AG04449 (cell line): Measurements from ENCODE around the gene FRRS1.

ENCODE experiments used
- CTCF ChIA-PET: fragments of 350-600 bp; formaldehyde crosslinking; extraction: SDS; loops from one replicate; lab custom pipeline; 2021; ENCODE audit warnings: antibody characterized with exemption; lab: Yijun Ruan, JAX
- POLR2A ChIA-PET: fragments of 400-600, 350-600 bp; formaldehyde crosslinking; extraction: SDS; loops from one replicate; lab custom pipeline; 2020; ENCODE audit warnings: antibody characterized with exemption, inconsistent platforms; lab: Yijun Ruan, JAX
- DNase-seq: peaks from one replicate; pipeline ENCODE4 v3.0.0-alpha.2; 2010; ENCODE audit warnings: low read depth, low spot score
- H3K4me3 ChIP-seq: 2 replicates; pipeline ENCODE4 v1.5.1; 2011; ENCODE audit warnings: low read depth, mild to moderate bottlenecking, control low read depth, low read length
- CTCF ChIP-seq: IDR thresholded peaks from one replicate; pipeline ENCODE4 v1.5.1; 2011; ENCODE audit warnings: mild to moderate bottlenecking, moderate library complexity, low read length, control low read depth, inconsistent platforms; ENCODE audit not compliant: insufficient read depth; ENCODE audit errors: missing control alignments

FRRS1 gene

GRCh38 chr1:99675292-99675691, 91.1 kb downstream of the FRRS1 start:
- CTCF ChIA-PET: no interaction called here
- TF ChIP-seq CTCF: no peak
- DNase-seq: no peak
- POLR2A ChIA-PET: no interaction called here
- H3K4me3 ChIP-seq: no peak overlapping the region

- POLR2A ChIA-PET: interaction anchor here (1.2 kb wide), 1 partner anchor 8 kb away, joined by 3 read pairs; no protein-coding TSS in a partner anchor
- H3K4me3 ChIP-seq: no peak overlapping the region
- no peak for DNase-seq
- no peak for TF ChIP-seq CTCF
- CTCF ChIA-PET: interaction anchor here (0.7 to 3.4 kb wide), 3 partner anchors 9 to 22 kb away, joined by 3 to 17 read pairs (median 4); no protein-coding TSS in a partner anchor
Measured at GRCh38 chr1:99674115-99675064, 92.0 kb downstream of the FRRS1 start.

- DNase-seq: no peak
- CTCF ChIA-PET: interaction anchor here (0.6 to 3.4 kb wide), 5 partner anchors 8 to 264 kb away, joined by 3 to 17 read pairs (median 3); no protein-coding TSS in a partner anchor
- POLR2A ChIA-PET: interaction anchor here (1.2 kb wide), 1 partner anchor 9 kb away, joined by 3 read pairs; no protein-coding TSS in a partner anchor
- no peak overlapping the region for H3K4me3 ChIP-seq
- no peak for TF ChIP-seq CTCF
Measured at GRCh38 chr1:99673315-99673714, 93.1 kb downstream of the FRRS1 start.

- H3K4me3 ChIP-seq: no peak overlapping the region
- DNase-seq: no peak
- no peak for TF ChIP-seq CTCF
- POLR2A ChIA-PET: no interaction called here
- CTCF ChIA-PET: interaction anchor here (0.8 to 3.4 kb wide), 5 partner anchors 8 to 192 kb away, joined by 3 to 17 read pairs (median 3); no protein-coding TSS in a partner anchor
Measured at GRCh38 chr1:99672530-99673213, 93.8 kb downstream of the FRRS1 start.

- no peak for DNase-seq
- POLR2A ChIA-PET: no interaction called here
- H3K4me3 ChIP-seq: no peak overlapping the region
- CTCF ChIA-PET: interaction anchor here (0.8 to 3.4 kb wide), 3 partner anchors 11 to 13 kb away, joined by 3 to 17 read pairs (median 3); no protein-coding TSS in a partner anchor
- no peak for TF ChIP-seq CTCF
Measured at GRCh38 chr1:99672038-99672437, 94.4 kb downstream of the FRRS1 start.
